Body of pancreas (tissue), 4 donors: ENCODE results near the gene SLC66A3. TPM values are rescaled to one million over a fixed set of nuclear protein-coding genes. Genes with fewer than 3 reads are reported as not detected.

Source experiments
- ATAC-seq: fragments of 150-250 bp; one replicate; pipeline ENCODE4 v1.9.1; 2016
- DNase-seq, 4 donors: peaks; one replicate each; pipeline ENCODE4 v3.0.0-alpha.2; 2019
- H3K27ac ChIP-seq, 4 donors: fragments of 200-600 bp; sonication (generic); 1 replicate in 3 of 4; 2 replicates in 1 of 4; pipeline versions ENCODE4 v1.5.1 to v1.6.1; 2016 to 2019; ENCODE audit warnings: mild to moderate bottlenecking in 1 of 4, mixed read lengths in 1 of 4, moderate library complexity in 1 of 4
- H3K27me3 ChIP-seq, 2 donors: fragments of 200-600 bp; sonication (generic); one replicate each; pipeline ENCODE4 v1.6.0; 2016; ENCODE audit warnings: mild to moderate bottlenecking in 1 of 2
- H3K36me3 ChIP-seq, 2 donors: fragments of 200-600 bp; sonication (generic); replicated peaks in 1 of 2; 2 replicates each; pipeline ENCODE4 v1.5.1; 2016; ENCODE audit warnings: low read depth in 2 of 2; ENCODE audit not compliant: insufficient read depth in 1 of 2
- H3K4me1 ChIP-seq: fragments of 200-600 bp; sonication (generic); one replicate; pipeline ENCODE4 v1.6.0; 2016
- H3K4me3 ChIP-seq, 2 donors: fragments of 200-600 bp; sonication (generic); 1 replicate in 1 of 2; 2 replicates in 1 of 2; pipeline ENCODE4 v1.5.1; 2016 to 2019
- H3K9me3 ChIP-seq, 3 donors: fragments of 200-600 bp; sonication (generic); 1 replicate in 2 of 3; 2 replicates in 1 of 3; pipeline ENCODE4 v1.5.1; 2016
- POLR2A ChIP-seq, 3 donors: fragments of 450-650 bp; IDR thresholded peaks; one replicate each; pipeline ENCODE4 v1.6.1; 2016; ENCODE audit warnings: antibody characterized with exemption in 3 of 3, mild to moderate bottlenecking in 2 of 3
- WGBS, 2 donors: methylation state at CpG; one replicate each; pipeline ENCODE4 v1.1.5; 2017; 5-methylcytosine and 5-hydroxymethylcytosine counted together
- intact Hi-C: fragments of 100-400 bp; cut with DNase I; formaldehyde crosslinking; loops from one replicate; pipeline ENCODE4 v1.15.1; 2023
- total RNA-seq, 2 donors: library from RNA; depleted of rRNA; stranded (reverse); fragments of >200 nt; gene quantifications; one replicate each; pipeline ENCODE4 v1.1.0, GENCODE V29; 2016
- TF ChIP-seq, protein P1 (sequence below), 7 experiments: fragments of 450-650 bp in 4 of 7; fragments of 200-600 bp in 3 of 7; sonication (generic) in 3 of 7; IDR thresholded peaks; one replicate each; pipeline ENCODE4 v1.5.1; 2016 to 2019; ENCODE audit warnings: antibody characterized with exemption in 7 of 7

SLC66A3 gene
- total RNA-seq, 2 donors from 2014 or later, result 28.0 to 38.2 TPM

DNA sequence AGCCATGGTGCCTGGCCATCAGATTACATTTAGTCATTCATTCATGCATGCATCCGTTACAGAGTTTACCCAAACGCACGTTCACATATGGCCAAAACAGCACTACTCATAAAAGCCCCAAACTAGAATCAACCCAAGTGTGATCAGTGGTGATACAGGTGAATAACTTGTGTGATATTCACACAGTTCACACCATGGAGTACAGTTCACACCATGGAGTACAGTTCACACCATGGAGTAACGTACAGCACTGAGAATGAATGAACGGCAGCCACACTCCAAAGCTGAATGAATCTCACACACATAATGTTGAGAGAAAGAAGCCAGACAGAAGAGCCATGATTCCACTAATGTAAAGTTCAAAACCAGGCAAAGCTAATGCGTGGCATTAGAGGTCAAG lies 12.3 kb upstream of the SLC66A3 start:
- intact Hi-C loops, result no loop called here
- Histone ChIP-seq H3K36me3 (no peaks in the 10 kb centered on the region), H3K27ac (no peak overlapping the region), H3K4me3 (no peak overlapping the region), H3K4me1 (no peaks in the 10 kb centered on the region), H3K27me3 (no peaks in the 10 kb centered on the region), H3K9me3 (no peaks in the 10 kb centered on the region)
- no peak for DNase-seq
- no peak for TF ChIP-seq POLR2A (IDR thresholded peaks at IDR 0.05)
- TF ChIP-seq, protein P1, sequence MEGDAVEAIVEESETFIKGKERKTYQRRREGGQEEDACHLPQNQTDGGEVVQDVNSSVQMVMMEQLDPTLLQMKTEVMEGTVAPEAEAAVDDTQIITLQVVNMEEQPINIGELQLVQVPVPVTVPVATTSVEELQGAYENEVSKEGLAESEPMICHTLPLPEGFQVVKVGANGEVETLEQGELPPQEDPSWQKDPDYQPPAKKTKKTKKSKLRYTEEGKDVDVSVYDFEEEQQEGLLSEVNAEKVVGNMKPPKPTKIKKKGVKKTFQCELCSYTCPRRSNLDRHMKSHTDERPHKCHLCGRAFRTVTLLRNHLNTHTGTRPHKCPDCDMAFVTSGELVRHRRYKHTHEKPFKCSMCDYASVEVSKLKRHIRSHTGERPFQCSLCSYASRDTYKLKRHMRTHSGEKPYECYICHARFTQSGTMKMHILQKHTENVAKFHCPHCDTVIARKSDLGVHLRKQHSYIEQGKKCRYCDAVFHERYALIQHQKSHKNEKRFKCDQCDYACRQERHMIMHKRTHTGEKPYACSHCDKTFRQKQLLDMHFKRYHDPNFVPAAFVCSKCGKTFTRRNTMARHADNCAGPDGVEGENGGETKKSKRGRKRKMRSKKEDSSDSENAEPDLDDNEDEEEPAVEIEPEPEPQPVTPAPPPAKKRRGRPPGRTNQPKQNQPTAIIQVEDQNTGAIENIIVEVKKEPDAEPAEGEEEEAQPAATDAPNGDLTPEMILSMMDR (IDR thresholded peaks at IDR 0.05), result no peak
- ATAC-seq, result no peak
- WGBS, 2 donors, result 78 to 80% methylated on average over 6 of the region's 6 CpGs

DNA sequence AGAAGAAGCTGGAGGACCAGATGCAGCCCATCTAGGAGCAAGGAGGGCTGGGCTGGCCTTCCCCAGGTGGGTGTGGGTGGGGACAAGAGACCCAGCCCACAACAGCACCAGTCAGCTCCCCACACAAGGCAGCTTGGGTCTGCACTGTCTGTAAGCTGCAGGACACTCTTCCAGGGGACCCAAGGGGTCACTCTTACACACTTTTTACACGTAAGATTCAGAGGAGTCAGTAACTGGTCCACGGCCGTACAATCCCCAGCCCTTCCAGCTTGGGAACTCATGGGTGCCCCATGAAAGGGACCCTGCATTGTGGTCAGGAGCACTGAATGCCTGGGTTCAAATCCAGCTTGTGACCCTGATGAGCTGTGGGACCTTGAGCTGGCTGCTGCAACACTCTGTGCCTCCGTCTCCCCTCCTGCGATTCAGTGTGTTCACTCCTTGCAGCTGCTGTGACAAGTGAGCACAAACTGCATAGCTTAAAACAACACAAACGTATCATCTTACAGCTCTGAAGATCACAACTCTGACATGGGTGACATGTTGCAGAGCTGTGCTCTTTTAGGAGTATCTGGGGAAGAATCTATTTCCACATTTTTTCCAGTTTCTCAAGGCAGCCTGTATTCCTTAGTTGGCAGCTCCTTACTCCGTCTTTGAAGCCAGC lies 11.1 kb upstream of the SLC66A3 start:
- 86 to 88% methylated on average over 7 of the region's 7 CpGs for WGBS, 2 donors
- no peak for ATAC-seq
- DNase-seq, result no peak
- H3K4me1 ChIP-seq, result peaks cover 6% of the 10 kb centered on the region
- H3K27ac ChIP-seq, result no peak overlapping the region
- intact Hi-C loops, result no loop called here
- H3K27me3 ChIP-seq, result no peaks in the 10 kb centered on the region
- TF ChIP-seq, protein P1 (IDR thresholded peaks at IDR 0.05), result no peak
- TF ChIP-seq POLR2A (IDR thresholded peaks at IDR 0.05), result no peak
- H3K4me3 ChIP-seq, result no peak overlapping the region
- no peaks in the 10 kb centered on the region for H3K9me3 ChIP-seq
- H3K36me3 ChIP-seq, result no peaks in the 10 kb centered on the region

DNA sequence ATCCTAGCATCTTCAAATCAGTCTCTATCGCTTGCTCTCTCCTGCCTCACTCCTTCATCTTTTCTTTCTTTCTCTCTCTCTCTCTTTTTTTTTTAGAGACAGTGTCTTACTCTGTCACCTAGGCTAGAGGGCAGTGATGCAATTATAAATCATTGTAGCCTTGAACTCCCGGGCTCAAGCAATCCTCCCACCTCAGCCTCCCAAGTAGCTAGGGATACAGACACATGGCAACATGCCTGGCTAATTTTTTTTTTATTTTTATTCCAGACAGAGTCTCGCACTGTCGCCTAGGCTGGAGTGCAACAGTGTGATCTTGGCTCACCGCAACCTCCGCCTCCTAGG lies 10.6 kb upstream of the SLC66A3 start:
- Histone ChIP-seq H3K27ac (no peak overlapping the region), H3K4me1 (peaks cover 8% of the 10 kb centered on the region), H3K4me3 (no peak overlapping the region), H3K36me3 (no peaks in the 10 kb centered on the region), H3K27me3 (no peaks in the 10 kb centered on the region), H3K9me3 (no peaks in the 10 kb centered on the region)
- ATAC-seq, result no peak
- TF ChIP-seq POLR2A (IDR thresholded peaks at IDR 0.05), result no peak
- TF ChIP-seq, protein P1 (IDR thresholded peaks at IDR 0.05), result no peak
- no peak for DNase-seq
- intact Hi-C loops, result no loop called here
- WGBS, 2 donors, result 88% methylated on average over 6 of the region's 6 CpGs

DNA sequence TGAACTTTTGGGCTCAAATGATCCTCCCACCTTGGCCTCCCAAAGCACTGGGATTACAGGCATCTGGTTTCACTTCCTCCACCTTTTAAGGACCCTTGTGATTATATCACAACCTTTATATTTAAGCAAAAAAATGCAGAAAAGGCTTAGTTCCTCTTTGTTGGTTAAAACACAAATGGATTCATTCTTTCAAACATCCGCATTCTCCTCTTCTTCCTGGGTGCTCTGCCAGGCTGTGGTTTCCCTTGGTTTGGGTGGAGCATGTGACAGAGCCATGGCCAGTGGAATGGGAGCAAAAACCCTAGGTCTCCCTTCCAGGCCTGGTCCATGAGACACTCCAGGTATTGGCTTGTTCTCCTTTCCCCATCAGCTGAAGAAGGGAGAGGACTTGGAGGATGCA lies 9.9 kb upstream of the SLC66A3 start:
- peaks cover 8% of the 10 kb centered on the region for H3K4me1 ChIP-seq
- H3K36me3 ChIP-seq, result no peaks in the 10 kb centered on the region
- ATAC-seq (no peak), DNase-seq (no peak)
- no peaks in the 10 kb centered on the region for H3K27me3 ChIP-seq
- no peak overlapping the region for H3K4me3 ChIP-seq
- intact Hi-C loops, result no loop called here
- H3K27ac ChIP-seq, result no peak overlapping the region
- 76 to 90% methylated on average over 1 of the region's 1 CpG for WGBS, 2 donors
- TF ChIP-seq, protein P1 (IDR thresholded peaks at IDR 0.05), result no peak
- TF ChIP-seq POLR2A (IDR thresholded peaks at IDR 0.05), result no peak
- no peaks in the 10 kb centered on the region for H3K9me3 ChIP-seq

DNA sequence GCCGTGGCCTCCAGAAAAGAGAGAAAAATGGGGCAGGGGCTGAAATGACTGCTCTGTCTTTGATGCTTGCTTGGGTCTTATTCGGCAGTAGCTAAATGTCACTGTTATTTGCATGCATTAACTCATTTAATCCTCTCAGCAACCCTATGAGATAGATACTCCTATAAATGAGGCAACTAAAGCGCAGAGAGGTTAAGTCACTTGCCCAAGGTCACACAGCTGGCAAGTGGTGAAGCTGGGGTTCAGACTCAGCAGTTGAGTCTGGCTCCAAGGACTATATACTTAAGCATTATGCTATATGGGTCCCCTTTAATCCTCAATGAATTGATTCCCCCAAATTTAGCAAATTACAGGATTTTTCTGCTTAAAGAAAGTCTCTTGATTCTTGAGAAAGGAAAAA lies 9.2 kb upstream of the SLC66A3 start:
- no peak for TF ChIP-seq POLR2A (IDR thresholded peaks at IDR 0.05)
- TF ChIP-seq, protein P1 (IDR thresholded peaks at IDR 0.05), result no peak
- intact Hi-C loops, result no loop called here
- WGBS, 2 donors, result 91 to 94% methylated on average over 3 of the region's 3 CpGs

More for the DNA sequence above, 9.2 kb upstream of the SLC66A3 start:
- Histone ChIP-seq H3K27me3 (no peaks in the 10 kb centered on the region), H3K4me3 (no peak overlapping the region), H3K9me3 (no peaks in the 10 kb centered on the region), H3K36me3 (no peaks in the 10 kb centered on the region), H3K4me1 (peaks cover 8% of the 10 kb centered on the region), H3K27ac (no peak overlapping the region)
- no peak for DNase-seq
- ATAC-seq, result no peak
